ENCODE data around the gene PLSCR2.
A peak's percentile ranks its signal among the peaks of the same experiment; 100 is the strongest.
"Not testable (repeated sequence)": the region's sequence is repeated elsewhere in the genome, so short reads cannot be mapped to it uniquely, and the experiment has no call there.

PLSCR2 gene, protein sequence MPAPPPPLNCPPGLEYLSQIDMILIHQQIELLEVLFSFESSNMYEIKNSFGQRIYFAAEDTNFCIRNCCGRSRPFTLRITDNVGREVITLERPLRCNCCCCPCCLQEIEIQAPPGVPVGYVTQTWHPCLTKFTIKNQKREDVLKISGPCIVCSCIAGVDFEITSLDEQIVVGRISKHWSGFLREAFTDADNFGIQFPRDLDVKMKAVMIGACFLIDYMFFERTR

DNA sequence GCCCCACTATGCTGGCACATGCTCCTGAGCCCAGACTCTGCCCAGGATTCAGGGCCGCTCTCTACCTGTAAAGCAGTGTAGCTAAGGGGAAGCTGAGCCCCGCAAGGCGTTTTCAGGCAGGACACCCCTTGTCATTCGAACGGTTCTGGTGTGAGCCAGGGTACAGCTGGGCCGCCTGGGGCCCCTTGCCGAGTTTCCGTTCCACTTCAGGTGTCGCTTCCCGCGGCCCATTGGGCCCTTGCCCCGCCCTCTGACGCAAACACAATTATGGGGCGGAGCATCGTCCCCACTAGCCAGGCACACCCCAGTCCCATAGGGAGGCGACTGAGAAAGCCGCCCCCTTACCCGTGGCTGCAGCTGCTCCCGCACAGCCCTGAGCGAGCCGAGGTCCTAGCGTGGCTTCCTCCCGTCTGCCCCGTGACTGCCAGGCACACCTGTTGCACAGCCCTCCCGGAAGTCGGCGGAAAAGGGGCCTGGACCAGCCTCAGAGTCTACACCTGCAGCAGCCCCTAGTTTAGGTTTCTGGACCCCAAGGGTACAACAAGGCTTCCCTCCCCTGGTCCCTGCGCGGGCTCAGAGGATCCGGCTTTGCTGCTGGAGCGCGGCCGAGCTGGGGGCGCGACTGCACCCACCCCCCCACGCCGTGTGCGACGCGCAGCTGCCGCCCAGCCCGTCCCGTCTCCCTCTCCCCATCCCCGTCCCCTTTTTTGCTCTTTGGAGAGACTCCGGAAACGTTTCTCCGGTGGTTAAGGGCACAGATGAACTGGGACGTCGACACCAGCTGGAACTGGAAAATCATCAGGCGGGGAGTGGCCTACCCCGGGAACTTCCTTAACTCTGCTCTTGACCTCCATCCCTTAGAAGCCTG, at the start of gene PLSCR2:
Gene PLSCR2, minus strand, starts transcription at position 412 of the 868 bp plus-strand sequence. CDS start 9,657 bp downstream, outside the sequence.
- DNase-seq (ENCODE audit: low read depth, low spot score), result peak; percentile 6

DNA sequence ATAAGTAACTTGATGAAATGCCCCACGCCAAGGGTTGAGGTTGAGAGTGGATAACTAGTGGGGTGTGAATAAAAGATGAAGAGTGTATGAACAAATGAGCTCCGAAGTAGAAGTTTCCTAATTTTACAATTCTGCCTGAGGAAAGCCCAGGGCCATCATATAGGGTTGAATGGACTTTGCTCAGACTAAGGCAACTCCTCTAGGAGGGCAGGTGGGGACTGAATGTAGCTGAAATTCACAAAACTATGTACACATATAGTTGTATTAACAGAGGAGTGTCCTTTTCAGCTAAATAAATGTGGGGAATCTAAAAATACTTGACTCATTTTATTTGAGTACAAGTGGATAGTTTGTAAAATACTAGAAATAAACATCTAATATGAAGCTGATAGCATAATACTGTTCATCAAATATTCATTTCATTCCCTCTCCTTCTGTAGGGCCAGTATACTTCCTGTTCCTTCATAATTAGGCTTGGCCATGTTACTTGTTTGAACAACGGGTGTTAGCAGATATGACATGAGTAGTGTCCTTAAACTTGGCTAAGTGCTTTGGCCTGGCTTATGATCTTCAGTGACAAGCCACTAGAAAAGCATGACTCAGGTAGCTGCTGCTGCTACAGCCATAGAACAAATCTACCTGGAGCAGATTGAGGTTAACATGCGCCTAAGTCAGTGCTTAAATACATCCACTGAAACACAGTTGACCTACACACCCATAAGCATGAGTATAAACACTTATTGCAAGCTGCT, 48.5 kb upstream of the PLSCR2 start:
- no peak for DNase-seq (ENCODE audit: low read depth, low spot score)

DNA sequence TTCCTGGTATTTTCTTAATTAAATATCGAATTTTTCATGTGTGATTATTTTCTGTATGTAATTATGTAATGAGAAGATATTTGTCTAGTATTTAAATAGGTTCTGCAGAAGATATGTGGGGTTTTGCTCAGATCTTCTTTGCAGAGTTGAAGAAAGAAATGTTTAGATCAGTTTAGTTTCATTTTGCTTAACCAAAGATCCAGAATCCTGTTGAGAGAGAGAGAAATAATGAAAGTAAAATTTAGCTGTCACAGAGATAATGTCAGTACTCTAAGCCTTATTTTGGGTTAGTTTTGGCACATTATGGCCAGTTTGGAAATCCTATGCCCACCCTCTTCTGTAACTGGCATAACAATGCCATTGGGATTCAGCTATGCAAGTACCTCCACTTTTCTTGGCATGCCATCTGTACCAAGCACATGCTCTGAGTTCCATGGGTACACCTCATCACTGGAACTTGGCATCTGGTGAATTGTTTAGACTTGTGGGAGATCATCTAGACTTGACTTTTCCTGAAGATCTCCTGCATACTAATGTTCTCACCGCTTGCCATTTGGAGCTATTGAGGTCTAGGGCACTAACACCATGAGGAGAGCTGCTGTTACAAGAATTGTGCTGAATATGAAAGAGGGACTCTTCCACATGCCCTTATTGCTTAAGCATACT, 44.2 kb upstream of the PLSCR2 start:
- no peak for DNase-seq (ENCODE audit: low read depth, low spot score)

DNA sequence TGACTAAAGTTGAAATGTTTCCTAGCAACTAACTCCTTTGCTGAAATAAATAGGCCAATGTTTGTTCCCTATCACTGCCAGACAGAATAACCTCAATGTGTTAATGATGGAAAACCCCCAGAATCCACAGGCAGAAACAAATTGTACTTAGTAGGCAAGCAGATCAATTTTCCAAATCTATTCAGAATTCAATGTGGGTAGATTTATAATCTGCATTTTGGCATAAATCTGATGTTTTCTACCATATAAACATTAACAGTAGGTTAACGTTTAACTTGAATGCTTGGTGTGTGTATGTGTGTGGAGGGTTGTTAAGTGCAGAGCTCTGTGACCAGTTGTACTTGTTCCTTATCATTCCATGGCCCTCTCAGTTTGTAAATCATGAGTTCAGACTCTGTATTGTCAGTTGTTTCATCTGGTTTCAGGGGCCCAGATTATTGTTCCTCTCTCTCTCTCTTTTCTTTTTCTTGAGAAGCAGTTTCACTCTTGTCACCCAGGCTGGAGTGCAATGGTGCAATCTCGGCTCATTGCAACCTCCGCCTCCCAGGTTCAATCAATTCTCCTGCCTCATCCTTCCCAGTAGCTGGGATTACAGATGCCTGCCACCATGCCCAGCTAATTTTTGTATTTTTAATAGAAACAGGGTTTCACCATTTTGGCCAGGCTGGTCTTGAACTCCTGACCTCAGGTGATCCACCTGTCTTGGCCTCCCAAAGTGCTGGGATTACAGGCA, 42.2 kb upstream of the PLSCR2 start:
- DNase-seq (ENCODE audit: low read depth, low spot score), result no peak

- DNase-seq (ENCODE audit: low read depth, low spot score), result no peak
These were observed 38.2 kb upstream of the PLSCR2 start for GRCh38 chr3:146507331-146508120.

- no peak for DNase-seq (ENCODE audit: low read depth, low spot score)
These were observed 36.2 kb upstream of the PLSCR2 start for GRCh38 chr3:146505516-146505915.

- no peak for DNase-seq (ENCODE audit: low read depth, low spot score)
These were observed 35.3 kb upstream of the PLSCR2 start for GRCh38 chr3:146504498-146505197.

GRCh38 chr3:146503461-146504202, 34.3 kb upstream of the PLSCR2 start:
- no peak for DNase-seq (ENCODE audit: low read depth, low spot score)

- DNase-seq (ENCODE audit: low read depth, low spot score), result no peak
These were observed 33.6 kb upstream of the PLSCR2 start for GRCh38 chr3:146502887-146503460.

GRCh38 chr3:146501752-146502151, 32.4 kb upstream of the PLSCR2 start:
- no peak for DNase-seq (ENCODE audit: low read depth, low spot score)

GRCh38 chr3:146499701-146500100, 30.3 kb upstream of the PLSCR2 start:
- no peak for DNase-seq (ENCODE audit: low read depth, low spot score)

GRCh38 chr3:146498002-146498736, 28.8 kb upstream of the PLSCR2 start:
- DNase-seq (ENCODE audit: low read depth, low spot score), result no peak

DNA sequence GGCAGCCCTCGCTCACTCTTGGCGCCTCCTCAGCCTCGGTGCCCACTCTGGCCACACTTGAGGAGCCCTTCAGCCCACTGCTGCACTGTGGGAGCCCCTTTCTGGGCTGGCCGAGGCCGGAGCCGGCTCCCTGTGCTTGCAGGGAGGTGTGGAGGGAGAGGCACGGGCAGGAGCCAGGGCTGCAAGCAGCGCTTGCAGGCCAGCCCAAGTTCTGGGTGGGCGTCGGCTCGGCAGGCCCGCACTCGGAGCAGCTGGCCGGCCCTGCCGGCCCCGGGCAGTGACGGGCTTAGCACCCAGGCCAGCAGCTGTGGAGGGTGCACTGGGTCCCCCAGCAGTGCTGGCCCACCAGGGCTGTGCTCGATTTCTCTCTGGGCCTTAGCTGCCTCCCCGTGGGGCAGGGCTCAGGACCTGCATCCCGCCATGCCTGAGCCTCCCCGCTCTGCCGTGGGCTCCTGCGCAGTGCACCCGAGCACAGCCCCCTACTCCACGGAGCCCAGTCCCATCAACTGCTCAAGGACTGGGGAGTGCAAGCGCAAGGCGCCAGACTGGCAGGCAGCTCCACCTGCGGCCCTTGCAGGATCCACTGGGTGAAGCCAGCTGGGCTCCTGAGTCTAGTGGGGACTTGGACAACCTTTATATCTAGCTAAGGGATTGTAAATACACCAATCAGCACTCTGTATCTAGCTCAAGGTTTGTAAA, 27.9 kb upstream of the PLSCR2 start:
- DNase-seq (ENCODE audit: low read depth, low spot score), result not testable (repeated sequence)

- no peak for DNase-seq (ENCODE audit: low read depth, low spot score)
These were observed 27.4 kb upstream of the PLSCR2 start for GRCh38 chr3:146496726-146497125.

DNA sequence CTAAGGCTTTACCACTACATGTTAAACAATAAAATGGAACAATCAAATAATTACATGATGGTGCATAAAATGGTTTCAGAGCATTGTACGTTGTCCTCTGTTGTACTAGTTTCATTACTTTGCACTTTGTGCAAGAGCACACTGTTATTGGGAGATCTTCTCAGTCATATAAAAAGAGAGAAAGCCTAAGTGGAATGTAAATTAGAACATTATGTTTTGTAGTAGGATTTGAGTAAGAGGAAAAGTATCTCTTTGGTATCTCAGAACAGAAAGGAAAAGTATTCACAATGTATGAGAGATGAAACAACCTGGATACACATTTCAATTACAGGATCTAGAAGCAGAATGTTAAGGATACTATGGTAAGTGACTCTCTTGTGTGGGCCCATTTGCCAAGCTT, 26.9 kb upstream of the PLSCR2 start:
- no peak for DNase-seq (ENCODE audit: low read depth, low spot score)

DNA sequence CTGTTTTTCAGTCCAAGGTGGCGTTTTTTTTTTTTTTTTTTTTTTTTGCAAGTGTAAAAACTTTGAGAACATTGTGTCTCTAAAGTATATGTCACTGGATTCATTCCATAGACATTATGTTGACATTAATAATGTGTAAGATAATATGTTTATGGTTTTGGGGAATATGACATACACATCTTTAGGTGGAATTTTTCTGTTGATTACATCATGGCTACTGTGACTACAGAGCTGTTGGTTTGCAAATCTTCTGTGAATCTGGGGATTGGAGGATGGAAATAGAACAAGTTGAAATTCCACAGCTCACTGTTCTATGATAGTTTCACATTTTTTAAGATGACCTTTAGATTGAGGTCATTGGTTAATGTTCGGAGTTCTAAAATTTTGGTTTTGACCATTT, 24.4 kb upstream of the PLSCR2 start:
- DNase-seq (ENCODE audit: low read depth, low spot score), result no peak

DNA sequence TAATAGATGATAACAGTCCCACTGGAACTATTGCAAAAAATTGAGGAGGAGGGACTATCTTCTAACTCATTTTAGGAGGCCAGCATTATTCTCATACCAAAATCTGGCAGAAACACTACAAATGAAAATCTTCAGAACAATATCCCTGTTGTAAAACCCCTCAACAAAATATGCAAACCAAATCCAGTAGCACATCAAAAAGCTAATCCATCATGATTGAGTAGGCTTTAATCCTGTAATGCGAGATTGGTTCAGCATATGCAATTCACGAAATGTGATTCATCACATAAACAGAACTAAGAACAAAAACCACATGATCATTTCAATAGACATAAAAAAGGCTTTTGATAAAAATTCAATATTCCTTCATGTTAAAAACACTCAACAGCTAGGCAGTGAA, 23.9 kb upstream of the PLSCR2 start:
- DNase-seq (ENCODE audit: low read depth, low spot score), result no peak

Measured in activated CD4-positive, CD25-positive, alpha-beta regulatory T cell treated with anti-CD3 and anti-CD28 coated beads, Interleukin-2, amount 50 U/mL, for 16 hours (primary cell).